GM21367 (cell line): ENCODE measurements around the gene TGIF2LX.
"Not testable (repeated sequence)": the region's sequence is repeated elsewhere in the genome, so short reads cannot be mapped to it uniquely, and the experiment has no call there.

Experiments used
- ATAC-seq: cut with Tn5 transposase; IDR thresholded peaks from one replicate; pipeline ENCODE4 v1.9.1; 2021; ENCODE audit not compliant: unreplicated experiment

The TGIF2LX gene

DNA sequence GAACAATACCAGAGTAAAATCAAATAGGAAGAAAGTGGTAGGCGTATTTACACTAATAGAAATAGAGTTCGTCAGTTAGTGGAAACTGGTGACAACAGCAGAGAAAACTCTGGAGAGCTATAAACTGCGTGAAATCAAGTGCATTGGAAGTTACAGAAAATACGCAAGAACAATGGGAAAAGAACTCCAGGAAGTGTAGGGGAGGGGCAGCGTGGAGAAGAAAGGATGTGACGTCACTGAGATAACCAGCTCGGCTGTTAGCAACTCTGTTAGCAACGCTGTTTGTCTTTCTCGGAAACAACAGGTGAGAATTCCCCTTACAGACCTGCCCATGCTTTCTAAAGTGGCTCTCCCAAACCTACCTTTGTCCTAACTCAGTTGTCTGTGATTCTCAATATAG, at the start of gene TGIF2LX:
TGIF2LX (plus strand) TSS at position 244 of the 400 bp plus-strand sequence. CDS start 178 bp downstream, outside the sequence.
- not testable (repeated sequence) for ATAC-seq

DNA sequence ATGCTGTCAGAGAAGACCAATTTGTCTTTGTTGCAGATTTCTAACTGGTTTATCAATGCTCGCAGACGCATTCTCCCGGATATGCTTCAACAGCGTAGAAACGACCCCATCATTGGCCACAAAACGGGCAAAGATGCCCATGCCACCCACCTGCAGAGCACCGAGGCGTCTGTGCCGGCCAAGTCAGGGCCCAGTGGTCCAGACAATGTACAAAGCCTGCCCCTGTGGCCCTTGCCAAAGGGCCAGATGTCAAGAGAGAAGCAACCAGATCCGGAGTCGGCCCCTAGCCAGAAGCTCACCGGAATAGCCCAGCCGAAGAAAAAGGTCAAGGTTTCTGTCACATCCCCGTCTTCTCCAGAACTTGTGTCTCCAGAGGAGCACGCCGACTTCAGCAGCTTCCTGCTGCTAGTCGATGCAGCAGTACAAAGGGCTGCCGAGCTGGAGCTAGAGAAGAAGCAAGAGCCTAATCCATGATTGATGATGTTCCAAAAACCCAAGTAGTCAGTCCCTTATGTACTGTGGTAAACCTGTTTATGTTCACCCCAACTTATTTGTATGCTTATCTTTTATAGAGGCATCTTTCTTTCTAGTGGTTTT, 728 bp downstream of the TGIF2LX start:
- ATAC-seq: not testable (repeated sequence)

DNA sequence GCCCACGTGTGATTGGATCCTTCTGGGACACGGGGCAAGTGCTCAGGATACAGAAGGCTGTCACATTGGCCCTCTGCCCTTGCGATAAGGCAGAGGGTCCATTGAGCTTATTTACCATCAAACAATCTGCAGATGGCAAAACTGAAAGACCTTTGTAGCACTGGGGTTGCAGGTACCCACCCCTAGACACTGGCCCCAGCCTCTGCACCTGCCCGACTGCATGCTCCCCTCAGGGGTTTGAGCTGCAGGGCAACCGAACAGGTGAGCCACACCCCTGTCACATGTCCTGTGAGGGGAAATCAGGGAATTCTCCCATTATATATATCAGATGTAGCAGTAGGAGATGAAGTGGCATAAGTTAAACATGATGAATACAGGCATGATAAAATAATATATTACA, 21.4 kb downstream of the TGIF2LX start:
- not testable (repeated sequence) for ATAC-seq

DNA sequence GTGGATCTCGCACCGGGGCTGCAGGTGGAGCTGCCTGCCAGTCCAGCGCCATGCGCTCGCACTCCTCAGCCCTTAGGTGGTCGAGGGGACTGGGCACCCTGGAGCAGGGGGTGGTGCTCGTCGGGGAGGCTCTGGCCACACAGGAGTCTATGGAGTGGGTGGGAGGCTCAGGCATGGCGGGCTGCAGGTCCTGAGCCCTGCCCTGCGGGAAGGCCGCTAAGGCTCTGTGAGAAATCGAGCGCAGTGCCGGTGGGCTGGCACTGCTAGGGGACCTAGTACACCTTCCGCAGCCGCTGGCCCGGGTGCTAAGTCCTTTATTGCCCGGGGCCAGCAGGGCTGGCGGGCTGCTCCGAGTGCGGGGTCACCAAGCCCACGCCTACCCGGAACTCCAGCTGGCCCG, 43.9 kb downstream of the TGIF2LX start:
- not testable (repeated sequence) for ATAC-seq
